HG03354 (cell line): Measurements from ENCODE around the gene IL1R1.
"Not testable (repeated sequence)": the region's sequence is repeated elsewhere in the genome, so short reads cannot be mapped to it uniquely, and the experiment has no call there.

Experiments
- ATAC-seq: cut with Tn5 transposase; IDR thresholded peaks from one replicate; pipeline ENCODE4 v1.9.1; 2021; ENCODE audit warnings: mild to moderate bottlenecking; ENCODE audit not compliant: unreplicated experiment, poor library complexity, severe bottlenecking

The IL1R1 gene, protein sequence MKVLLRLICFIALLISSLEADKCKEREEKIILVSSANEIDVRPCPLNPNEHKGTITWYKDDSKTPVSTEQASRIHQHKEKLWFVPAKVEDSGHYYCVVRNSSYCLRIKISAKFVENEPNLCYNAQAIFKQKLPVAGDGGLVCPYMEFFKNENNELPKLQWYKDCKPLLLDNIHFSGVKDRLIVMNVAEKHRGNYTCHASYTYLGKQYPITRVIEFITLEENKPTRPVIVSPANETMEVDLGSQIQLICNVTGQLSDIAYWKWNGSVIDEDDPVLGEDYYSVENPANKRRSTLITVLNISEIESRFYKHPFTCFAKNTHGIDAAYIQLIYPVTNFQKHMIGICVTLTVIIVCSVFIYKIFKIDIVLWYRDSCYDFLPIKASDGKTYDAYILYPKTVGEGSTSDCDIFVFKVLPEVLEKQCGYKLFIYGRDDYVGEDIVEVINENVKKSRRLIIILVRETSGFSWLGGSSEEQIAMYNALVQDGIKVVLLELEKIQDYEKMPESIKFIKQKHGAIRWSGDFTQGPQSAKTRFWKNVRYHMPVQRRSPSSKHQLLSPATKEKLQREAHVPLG

GRCh38 chr2:102141970-102142828 lies at the start of gene IL1R1:
Gene IL1R1 (plus strand): TSS chr2:102142746. CDS start chr2:102157725, 14,979 bp downstream.
- ATAC-seq, result no peak

DNA sequence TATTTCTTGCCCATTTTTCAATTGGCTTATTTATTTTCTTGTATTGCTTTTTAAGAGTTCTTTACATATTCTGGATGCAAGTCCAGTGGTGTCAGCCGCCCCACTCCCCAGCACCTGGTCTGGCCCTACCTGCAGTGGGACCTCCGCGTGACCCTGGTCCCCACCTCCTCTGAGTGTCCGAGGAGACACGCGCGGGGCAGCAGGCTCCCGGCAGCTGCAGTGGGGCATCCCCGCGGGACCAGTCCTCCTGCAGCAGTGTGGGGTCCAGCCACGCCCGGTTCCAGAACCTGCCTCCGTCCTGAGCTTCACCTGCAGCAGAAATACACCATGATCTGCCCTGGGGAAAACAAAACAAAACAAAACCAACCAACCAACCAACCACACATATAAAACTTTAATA lies 48.9 kb upstream of the IL1R1 start:
- no peak for ATAC-seq

- ATAC-seq, result no peak
Measured at GRCh38 chr2:102094917-102095316, 47.6 kb upstream of the IL1R1 start.

DNA sequence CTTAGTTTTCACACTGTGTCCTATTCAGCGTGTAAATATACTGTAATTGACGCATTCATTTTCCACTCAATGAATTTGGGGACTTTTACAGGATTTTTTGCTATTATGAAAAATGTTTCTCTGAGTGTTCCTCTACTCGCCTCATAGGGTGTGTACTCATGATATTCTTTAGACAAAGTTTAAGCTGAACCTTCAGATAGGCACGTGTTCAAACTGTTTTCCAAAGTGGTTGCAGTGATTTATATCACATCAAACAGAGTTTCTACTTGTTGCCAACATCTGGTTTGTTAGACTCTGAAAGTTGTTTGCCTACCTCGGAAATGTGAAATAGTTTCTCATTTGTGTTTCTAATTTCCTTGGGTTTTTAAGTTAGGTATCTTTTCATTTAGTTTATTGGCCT lies 46.4 kb upstream of the IL1R1 start:
- no peak for ATAC-seq

DNA sequence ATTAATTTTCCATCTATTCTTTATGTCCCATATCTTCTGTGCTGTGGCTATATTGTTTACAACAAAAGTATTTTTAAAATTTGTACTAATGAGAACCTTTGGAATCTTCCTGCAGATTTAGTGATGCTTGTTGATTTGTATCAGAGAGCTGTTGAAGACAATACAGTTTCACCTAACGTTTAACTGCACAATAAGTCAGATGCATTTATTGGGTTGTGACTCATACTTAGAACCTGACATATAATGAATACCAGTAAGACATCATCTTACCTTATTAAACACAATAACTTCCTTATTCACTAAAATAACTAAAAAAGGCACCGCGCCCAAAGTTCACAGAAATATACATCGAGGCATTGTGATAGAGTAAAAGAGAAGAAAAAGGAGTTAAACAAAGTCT lies 43.8 kb upstream of the IL1R1 start:
- ATAC-seq, result no peak

GRCh38 chr2:102099536-102100298 lies 42.8 kb upstream of the IL1R1 start:
- ATAC-seq, result no peak

DNA sequence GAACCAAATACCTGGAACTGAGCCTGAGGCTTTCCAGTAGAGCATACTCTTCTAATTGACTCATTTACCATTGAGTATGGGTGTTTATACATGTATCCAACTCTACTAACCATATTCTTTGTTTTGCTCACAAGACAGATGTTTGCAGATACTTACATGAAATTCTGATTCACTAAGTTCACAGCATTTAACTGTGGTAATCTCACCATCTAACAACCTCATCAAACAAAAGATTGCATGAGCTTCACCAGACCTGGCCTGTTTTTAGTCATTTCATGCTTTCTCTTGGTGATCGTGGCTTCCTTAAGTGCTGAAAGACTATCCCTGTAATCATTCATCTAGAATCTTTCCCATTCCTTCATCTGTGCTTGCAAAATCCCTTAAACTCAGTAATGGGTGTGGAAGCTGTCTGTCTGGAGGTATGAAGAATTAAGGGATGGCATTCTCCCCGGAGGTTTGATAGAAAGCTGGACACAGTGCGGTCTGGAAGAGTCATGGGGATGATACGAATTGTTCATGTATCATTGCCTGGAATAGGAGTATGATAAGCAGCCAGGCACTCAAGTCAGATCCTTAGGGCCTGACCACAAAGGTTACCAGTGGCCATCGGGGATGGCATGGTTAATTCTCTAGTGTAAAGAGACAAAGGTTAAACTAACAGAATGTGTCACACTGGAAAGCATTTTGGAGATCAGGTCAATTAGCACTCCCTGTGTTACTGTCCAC lies 42.0 kb upstream of the IL1R1 start:
- no peak for ATAC-seq

GRCh38 chr2:102101097-102101848 lies 41.3 kb upstream of the IL1R1 start:
- no peak for ATAC-seq

GRCh38 chr2:102101849-102102635 lies 40.5 kb upstream of the IL1R1 start:
- no peak for ATAC-seq

GRCh38 chr2:102102636-102102948 lies 40.0 kb upstream of the IL1R1 start:
- not testable (repeated sequence) for ATAC-seq

GRCh38 chr2:102103284-102103683 lies 39.3 kb upstream of the IL1R1 start:
- ATAC-seq, result no peak

DNA sequence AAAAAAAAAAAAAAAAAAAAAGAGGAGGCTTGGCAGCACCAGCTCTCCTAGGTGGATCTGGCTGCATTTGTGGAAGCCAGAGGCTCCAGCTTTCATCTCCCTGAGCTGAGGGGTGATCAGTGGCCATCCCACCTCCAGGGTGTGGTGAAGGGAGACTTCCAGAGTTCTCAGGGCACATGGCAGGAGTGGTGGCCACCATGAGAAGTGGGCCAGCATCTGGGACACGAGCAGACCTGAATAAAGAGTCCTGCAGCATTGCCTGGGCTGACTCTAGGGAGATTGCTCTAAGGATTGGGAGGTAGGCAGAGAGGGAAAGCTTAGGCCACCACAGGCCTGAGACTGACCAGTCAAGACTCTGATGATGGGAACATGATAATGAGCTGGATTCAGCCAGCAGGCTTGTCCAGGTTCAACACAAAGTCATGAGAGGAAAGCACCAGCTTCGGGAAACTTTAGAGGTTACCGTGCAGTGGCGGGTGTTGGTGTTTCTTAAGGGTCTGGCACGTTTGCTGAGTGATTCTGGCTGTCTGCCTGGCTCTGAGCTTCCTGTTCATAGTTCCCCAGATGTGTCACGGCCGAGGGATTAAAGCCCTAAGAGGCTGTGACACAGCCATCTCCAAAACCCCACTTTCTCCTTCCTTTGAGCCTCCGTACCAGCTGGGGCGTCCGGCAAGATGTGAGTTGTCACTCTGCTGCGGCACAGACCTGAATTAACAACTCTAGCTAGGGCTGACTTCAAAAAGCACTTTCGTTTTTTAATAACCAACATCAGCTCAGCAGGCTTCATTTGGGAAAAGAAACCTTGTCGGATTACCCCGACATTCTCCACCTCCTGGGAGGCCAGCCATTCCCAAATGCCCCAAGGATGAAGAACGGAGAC lies 38.3 kb upstream of the IL1R1 start:
- ATAC-seq, result peak; percentile 90

DNA sequence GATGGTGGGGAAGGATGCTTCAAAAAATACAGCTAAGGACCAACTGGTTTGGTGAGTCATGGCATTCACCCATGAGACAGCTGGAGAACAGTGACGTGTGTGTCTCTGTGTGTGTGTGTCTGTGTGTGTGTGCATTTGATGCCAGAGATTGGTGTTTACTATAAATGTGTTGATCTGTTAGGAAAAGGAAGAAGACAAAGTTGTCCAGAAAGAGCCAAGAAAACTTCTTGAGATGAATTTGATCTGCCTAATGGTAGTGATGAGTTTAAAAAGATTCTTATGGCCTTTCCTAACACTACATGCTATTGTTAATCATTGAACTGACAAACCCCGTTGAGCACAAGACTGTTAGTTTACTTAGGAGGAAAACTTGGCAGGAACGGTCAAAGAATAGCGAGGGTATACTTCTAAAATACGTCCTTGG lies 36.4 kb upstream of the IL1R1 start:
- no peak for ATAC-seq

- not testable (repeated sequence) for ATAC-seq
Measured at GRCh38 chr2:102106813-102107740, 35.5 kb upstream of the IL1R1 start.

- ATAC-seq, result no peak
Measured at GRCh38 chr2:102107741-102108070, 34.8 kb upstream of the IL1R1 start.

- no peak for ATAC-seq
Measured at GRCh38 chr2:102109016-102109415, 33.5 kb upstream of the IL1R1 start.
